ENCODE data around the gene KIF21B.
A peak's percentile ranks its signal among the peaks of the same experiment; 100 is the strongest.

DNA sequence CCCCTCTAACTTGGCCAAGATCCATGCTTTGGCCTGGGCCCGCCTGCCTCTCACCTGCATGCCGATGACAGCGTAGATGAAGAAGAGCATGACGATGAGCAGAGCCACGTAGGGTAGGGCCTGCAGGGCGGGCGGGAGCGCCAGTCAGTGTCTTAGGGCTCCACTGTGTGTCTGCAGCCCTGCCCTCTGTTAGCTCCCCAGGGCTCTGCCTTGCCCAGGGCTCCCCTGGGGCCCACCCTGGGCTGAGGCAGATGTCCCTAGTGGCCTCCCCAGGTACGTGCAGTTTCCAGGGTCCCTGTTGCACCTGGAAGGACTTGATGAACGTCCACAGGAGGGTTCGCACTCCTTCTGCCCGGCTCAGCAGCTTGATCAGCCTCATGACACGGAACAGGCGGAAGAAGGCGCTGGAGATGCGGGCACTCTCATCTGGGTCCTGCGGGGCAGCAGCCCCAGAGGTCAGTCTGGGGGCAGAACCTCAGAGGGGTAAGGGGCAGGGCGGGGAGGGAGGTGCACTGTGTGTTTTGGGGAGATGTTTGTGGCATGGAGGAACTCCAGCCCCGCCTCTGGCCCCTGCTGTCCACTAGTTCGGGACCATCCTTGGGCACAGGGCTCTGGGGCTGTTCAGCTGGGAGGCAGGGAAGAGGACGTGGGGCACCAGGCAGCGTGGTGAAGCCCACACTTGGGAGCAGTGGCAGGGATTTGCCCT lies 29.8 kb upstream of the KIF21B start:
- TF ChIP-seq POLR2A (IDR thresholded peaks at IDR 0.05; ENCODE audit: extremely low read depth, insufficient read length): no peak
- TF ChIP-seq CTCF (IDR thresholded peaks at IDR 0.05; ENCODE audit: low read depth, low read length): peak; percentile 4
